Measurements from ENCODE around the gene CBLL2. TPM values are rescaled to one million over a fixed set of nuclear protein-coding genes. Genes with fewer than 3 reads are reported as not detected.

CBLL2 gene
- total RNA-seq, 1 donor from 2014 or later = not detected

DNA sequence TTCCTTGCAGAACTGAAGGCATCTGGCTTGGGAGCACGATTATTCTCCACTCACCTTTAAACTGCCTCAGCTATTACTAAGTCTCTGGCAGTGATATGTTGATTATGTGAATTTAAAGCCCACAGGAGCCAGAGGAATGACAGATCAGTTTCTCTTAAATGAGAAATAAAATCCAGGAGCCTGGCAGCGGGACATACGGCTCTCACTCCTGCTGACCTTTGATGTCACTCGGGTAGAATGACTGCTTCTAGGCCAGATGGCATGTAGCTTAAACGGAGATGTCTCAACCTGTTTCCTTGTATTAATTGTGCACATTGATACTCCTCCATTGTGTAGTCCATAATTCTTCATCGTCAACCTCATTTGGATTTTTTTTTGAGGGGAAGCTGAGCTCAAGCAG lies 4.0 kb upstream of the CBLL2 start:
- H3K27ac ChIP-seq = no peak overlapping the region
- no peak overlapping the region for H3K4me3 ChIP-seq
- no peak overlapping the region for H3K4me3 Mint-ChIP-seq
- TF ChIP-seq, protein P1, sequence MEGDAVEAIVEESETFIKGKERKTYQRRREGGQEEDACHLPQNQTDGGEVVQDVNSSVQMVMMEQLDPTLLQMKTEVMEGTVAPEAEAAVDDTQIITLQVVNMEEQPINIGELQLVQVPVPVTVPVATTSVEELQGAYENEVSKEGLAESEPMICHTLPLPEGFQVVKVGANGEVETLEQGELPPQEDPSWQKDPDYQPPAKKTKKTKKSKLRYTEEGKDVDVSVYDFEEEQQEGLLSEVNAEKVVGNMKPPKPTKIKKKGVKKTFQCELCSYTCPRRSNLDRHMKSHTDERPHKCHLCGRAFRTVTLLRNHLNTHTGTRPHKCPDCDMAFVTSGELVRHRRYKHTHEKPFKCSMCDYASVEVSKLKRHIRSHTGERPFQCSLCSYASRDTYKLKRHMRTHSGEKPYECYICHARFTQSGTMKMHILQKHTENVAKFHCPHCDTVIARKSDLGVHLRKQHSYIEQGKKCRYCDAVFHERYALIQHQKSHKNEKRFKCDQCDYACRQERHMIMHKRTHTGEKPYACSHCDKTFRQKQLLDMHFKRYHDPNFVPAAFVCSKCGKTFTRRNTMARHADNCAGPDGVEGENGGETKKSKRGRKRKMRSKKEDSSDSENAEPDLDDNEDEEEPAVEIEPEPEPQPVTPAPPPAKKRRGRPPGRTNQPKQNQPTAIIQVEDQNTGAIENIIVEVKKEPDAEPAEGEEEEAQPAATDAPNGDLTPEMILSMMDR (IDR thresholded peaks at IDR 0.05) = no peak
- no peak for TF ChIP-seq EZH2 (IDR thresholded peaks at IDR 0.05)
- TF ChIP-seq EZH2phosphoT487 (IDR thresholded peaks at IDR 0.05) = no peak
- H3K4me1 ChIP-seq = no peaks in the 10 kb centered on the region
- H3K9ac ChIP-seq = no peak overlapping the region
- H3K79me2 ChIP-seq (ENCODE audit: low read depth) = no peaks in the 10 kb centered on the region
- no peaks in the 10 kb centered on the region for H3K36me3 Mint-ChIP-seq
- no peaks in the 10 kb centered on the region for H3F3A ChIP-seq (ENCODE audit: low read depth)
- no peak for DNase-seq (ENCODE audit: low spot score)
- H3K27ac Mint-ChIP-seq = no peak overlapping the region
- peaks cover 4% of the 10 kb centered on the region for H3K9me3 Mint-ChIP-seq
- no peaks in the 10 kb centered on the region for H3K4me1 Mint-ChIP-seq
- no peaks in the 10 kb centered on the region for H3K27me3 Mint-ChIP-seq (ENCODE audit: insufficient read depth, low read depth)
- H3K4me2 ChIP-seq = no peak overlapping the region
- H2AFZ ChIP-seq (replicated peaks) = no peak overlapping the region
- H4K20me1 ChIP-seq (ENCODE audit: low read depth) = no peaks in the 10 kb centered on the region
- H3K9me3 ChIP-seq (ENCODE audit: low read depth) = no peaks in the 10 kb centered on the region
- H3K27me3 ChIP-seq = no peaks in the 10 kb centered on the region
- no peaks in the 10 kb centered on the region for H3K36me3 ChIP-seq

DNA sequence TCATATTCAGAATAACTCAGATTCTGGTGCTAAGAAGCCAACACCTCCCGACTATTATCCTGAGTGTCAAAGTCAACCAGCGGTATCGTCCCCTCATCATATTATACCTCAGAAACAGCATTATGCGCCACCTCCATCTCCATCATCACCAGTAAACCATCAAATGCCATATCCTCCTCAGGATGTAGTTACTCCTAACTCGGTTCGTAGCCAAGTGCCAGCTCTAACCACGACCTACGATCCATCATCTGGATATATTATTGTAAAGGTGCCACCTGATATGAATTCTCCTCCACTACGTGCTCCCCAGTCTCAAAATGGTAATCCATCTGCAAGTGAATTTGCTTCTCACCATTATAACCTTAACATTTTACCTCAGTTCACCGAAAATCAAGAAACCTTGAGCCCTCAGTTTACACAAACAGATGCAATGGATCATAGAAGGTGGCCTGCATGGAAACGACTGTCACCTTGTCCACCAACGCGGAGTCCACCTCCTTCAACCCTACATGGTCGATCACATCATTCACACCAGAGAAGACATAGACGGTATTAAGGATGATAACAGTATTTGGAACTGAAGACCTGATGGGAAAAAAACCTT lies 1.1 kb downstream of the CBLL2 start:
- no peaks in the 10 kb centered on the region for H3K27me3 ChIP-seq
- no peak overlapping the region for H3K4me2 ChIP-seq
- TF ChIP-seq, protein P1 (IDR thresholded peaks at IDR 0.05) = no peak
- TF ChIP-seq EZH2phosphoT487 (IDR thresholded peaks at IDR 0.05) (no peak), EZH2 (IDR thresholded peaks at IDR 0.05) (no peak)
- H3K4me3 Mint-ChIP-seq = no peak overlapping the region
- H3K9me3 ChIP-seq (ENCODE audit: low read depth) = no peaks in the 10 kb centered on the region
- no peaks in the 10 kb centered on the region for H3K79me2 ChIP-seq (ENCODE audit: low read depth)
- no peak overlapping the region for H3K27ac ChIP-seq
- no peaks in the 10 kb centered on the region for H3K4me1 Mint-ChIP-seq
- no peaks in the 10 kb centered on the region for H4K20me1 ChIP-seq (ENCODE audit: low read depth)
- no peaks in the 10 kb centered on the region for H3K36me3 Mint-ChIP-seq
- H3K36me3 ChIP-seq = no peaks in the 10 kb centered on the region
- no peaks in the 10 kb centered on the region for H3K4me1 ChIP-seq
- H2AFZ ChIP-seq (replicated peaks) = no peak overlapping the region
- H3K27me3 Mint-ChIP-seq (ENCODE audit: insufficient read depth, low read depth) = no peaks in the 10 kb centered on the region
- no peak overlapping the region for H3K9ac ChIP-seq
- no peak overlapping the region for H3K27ac Mint-ChIP-seq
- no peak for DNase-seq (ENCODE audit: low spot score)
- no peak overlapping the region for H3K4me3 ChIP-seq
- H3K9me3 Mint-ChIP-seq = peaks cover 4% of the 10 kb centered on the region
- no peaks in the 10 kb centered on the region for H3F3A ChIP-seq (ENCODE audit: low read depth)

DNA sequence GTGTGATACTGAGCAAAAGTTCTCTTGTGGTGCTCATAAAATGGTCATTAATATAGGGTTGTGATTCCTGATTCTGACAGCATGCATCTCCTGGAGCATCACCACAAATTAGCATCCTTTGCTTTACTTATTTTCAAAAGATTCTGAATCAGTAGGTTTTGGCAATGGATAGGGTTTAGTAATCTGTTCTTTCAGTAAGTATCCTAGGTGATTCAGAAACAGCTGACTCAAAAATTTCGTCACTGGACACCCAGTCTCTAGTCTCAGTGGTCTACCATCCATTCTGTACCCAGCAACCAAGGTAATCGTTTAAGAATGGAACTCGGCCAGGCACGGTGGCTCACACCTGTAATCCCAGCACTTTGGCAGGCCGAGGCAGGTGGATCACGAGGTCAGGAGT lies 4.1 kb downstream of the CBLL2 start:
- no peaks in the 10 kb centered on the region for H3K4me1 ChIP-seq
- DNase-seq (ENCODE audit: low spot score) = no peak

More for the DNA sequence above, 4.1 kb downstream of the CBLL2 start:
- Mint-ChIP-seq H3K4me1 (no peaks in the 10 kb centered on the region), H3K36me3 (no peaks in the 10 kb centered on the region), H3K9me3 (peaks cover 7% of the 10 kb centered on the region), H3K27me3 (ENCODE audit: insufficient read depth, low read depth) (no peaks in the 10 kb centered on the region), H3K4me3 (no peak overlapping the region), H3K27ac (no peak overlapping the region)
- H3K36me3 ChIP-seq = no peaks in the 10 kb centered on the region
- no peaks in the 10 kb centered on the region for H3K79me2 ChIP-seq (ENCODE audit: low read depth)
- H3F3A ChIP-seq (ENCODE audit: low read depth) = no peaks in the 10 kb centered on the region
- TF ChIP-seq, protein P1 (IDR thresholded peaks at IDR 0.05) = no peak
- TF ChIP-seq EZH2 (IDR thresholded peaks at IDR 0.05) (no peak), EZH2phosphoT487 (IDR thresholded peaks at IDR 0.05) (no peak)
- H3K27ac ChIP-seq = no peak overlapping the region
- no peak overlapping the region for H3K4me3 ChIP-seq
- H3K4me2 ChIP-seq = no peak overlapping the region
- no peaks in the 10 kb centered on the region for H3K27me3 ChIP-seq
- H2AFZ ChIP-seq (replicated peaks) = no peak overlapping the region
- H4K20me1 ChIP-seq (ENCODE audit: low read depth) = no peaks in the 10 kb centered on the region
- no peaks in the 10 kb centered on the region for H3K9me3 ChIP-seq (ENCODE audit: low read depth)
- H3K9ac ChIP-seq = no peak overlapping the region
